NCI-H2196 (cell line): ENCODE data around the gene SH3BP4.

Source experiments
- DNase-seq: peaks from one replicate; lab custom pipeline; 2025; ENCODE audit not compliant: unreplicated experiment; lab: John Stamatoyannopoulos, UW

The SH3BP4 gene

GRCh38 chr2:235034265-235035118, 82.7 kb downstream of the SH3BP4 start:
- peak; percentile 38 for DNase-seq

- DNase-seq = no peak
These were observed 85.9 kb downstream of the SH3BP4 start for GRCh38 chr2:235037604-235038166.

GRCh38 chr2:235041221-235041917, 89.6 kb downstream of the SH3BP4 start:
- DNase-seq = no peak

GRCh38 chr2:235041918-235042575, 90.2 kb downstream of the SH3BP4 start:
- no peak for DNase-seq

- no peak for DNase-seq
These were observed 91.0 kb downstream of the SH3BP4 start for GRCh38 chr2:235042576-235043515.

GRCh38 chr2:235043762-235044500, 92.1 kb downstream of the SH3BP4 start:
- no peak for DNase-seq

- no peak for DNase-seq
These were observed 92.9 kb downstream of the SH3BP4 start for GRCh38 chr2:235044501-235045271.

GRCh38 chr2:235045336-235045972, 93.6 kb downstream of the SH3BP4 start:
- DNase-seq = no peak

GRCh38 chr2:235045973-235046343, 94.1 kb downstream of the SH3BP4 start:
- DNase-seq = no peak

GRCh38 chr2:235046589-235046988, 94.8 kb downstream of the SH3BP4 start:
- DNase-seq = no peak

- no peak for DNase-seq
These were observed 95.6 kb downstream of the SH3BP4 start for GRCh38 chr2:235047171-235048160.

GRCh38 chr2:235048549-235048948, 96.7 kb downstream of the SH3BP4 start:
- DNase-seq = peak; percentile 49

- peak; percentile 49 for DNase-seq
These were observed 97.3 kb downstream of the SH3BP4 start for GRCh38 chr2:235049069-235049468.

- no peak for DNase-seq
These were observed 97.9 kb downstream of the SH3BP4 start for GRCh38 chr2:235049719-235050118.

GRCh38 chr2:235050980-235051351, 99.1 kb downstream of the SH3BP4 start:
- DNase-seq = peak; percentile 98

- DNase-seq = no peak
These were observed 99.8 kb downstream of the SH3BP4 start for GRCh38 chr2:235051436-235052260.
